ENCODE results near the gene TSPAN2. TPM values are rescaled to one million over a fixed set of nuclear protein-coding genes. Genes with fewer than 3 reads are reported as not detected.
A peak's percentile ranks its signal among the peaks of the same experiment; 100 is the strongest.

TSPAN2 gene
- total and polyA plus RNA-seq, 7 donors, result 0.46 to 122 (median 61.5) TPM

- intact Hi-C loops (cut with DNase I), result no loop called here
- 78 to 83% methylated on average over 2 of the region's 2 CpGs for WGBS, 2 donors
These were observed 48.8 kb downstream of the TSPAN2 start for GRCh38 chr1:115040501-115040900.

GRCh38 chr1:115036814-115037507 is 52.3 kb downstream of the TSPAN2 start:
- no peaks in the 10 kb centered on the region for H3K27me3 ChIP-seq
- no peak for TF ChIP-seq POLR2A (IDR thresholded peaks at IDR 0.05)
- TF ChIP-seq, protein P1, sequence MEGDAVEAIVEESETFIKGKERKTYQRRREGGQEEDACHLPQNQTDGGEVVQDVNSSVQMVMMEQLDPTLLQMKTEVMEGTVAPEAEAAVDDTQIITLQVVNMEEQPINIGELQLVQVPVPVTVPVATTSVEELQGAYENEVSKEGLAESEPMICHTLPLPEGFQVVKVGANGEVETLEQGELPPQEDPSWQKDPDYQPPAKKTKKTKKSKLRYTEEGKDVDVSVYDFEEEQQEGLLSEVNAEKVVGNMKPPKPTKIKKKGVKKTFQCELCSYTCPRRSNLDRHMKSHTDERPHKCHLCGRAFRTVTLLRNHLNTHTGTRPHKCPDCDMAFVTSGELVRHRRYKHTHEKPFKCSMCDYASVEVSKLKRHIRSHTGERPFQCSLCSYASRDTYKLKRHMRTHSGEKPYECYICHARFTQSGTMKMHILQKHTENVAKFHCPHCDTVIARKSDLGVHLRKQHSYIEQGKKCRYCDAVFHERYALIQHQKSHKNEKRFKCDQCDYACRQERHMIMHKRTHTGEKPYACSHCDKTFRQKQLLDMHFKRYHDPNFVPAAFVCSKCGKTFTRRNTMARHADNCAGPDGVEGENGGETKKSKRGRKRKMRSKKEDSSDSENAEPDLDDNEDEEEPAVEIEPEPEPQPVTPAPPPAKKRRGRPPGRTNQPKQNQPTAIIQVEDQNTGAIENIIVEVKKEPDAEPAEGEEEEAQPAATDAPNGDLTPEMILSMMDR (IDR thresholded peaks at IDR 0.05), result no peak
- TF ChIP-seq POLR2AphosphoS5 (IDR thresholded peaks at IDR 0.05), result peak in 1 of 4 donors; percentile 13
- no peak for TF ChIP-seq EP300 (IDR thresholded peaks at IDR 0.05)
- peak overlapping the region in 1 of 4 donors; percentile 44 for H3K27ac ChIP-seq
- DNase-seq, result no peak
- H3K4me1 ChIP-seq, result peaks cover 0 to 24% (median 18%) of the 10 kb centered on the region in 4 donors
- no peak overlapping the region for H3K4me3 ChIP-seq
- intact Hi-C loops (cut with DNase I), result loop anchor here (5.0 kb wide), 1 partner anchor 55 kb away; no protein-coding TSS in a partner anchor
- peaks cover 0 to 21% (median 0%) of the 10 kb centered on the region in 4 donors for H3K36me3 ChIP-seq
- WGBS, 2 donors, result 59 to 86% methylated on average over 4 of the region's 4 CpGs
- no peaks in the 10 kb centered on the region for H3K9me3 ChIP-seq

More at GRCh38 chr1:115040501-115040900, 48.8 kb downstream of the TSPAN2 start:
- Histone ChIP-seq H3K27me3 (no peaks in the 10 kb centered on the region), H3K4me3 (no peak overlapping the region), H3K27ac (no peak overlapping the region), H3K36me3 (peaks cover 0 to 37% (median 0%) of the 10 kb centered on the region in 4 donors), H3K4me1 (peaks cover 0 to 24% (median 18%) of the 10 kb centered on the region in 4 donors), H3K9me3 (no peaks in the 10 kb centered on the region)
- DNase-seq, result no peak
- TF ChIP-seq EP300 (IDR thresholded peaks at IDR 0.05) (no peak), POLR2A (IDR thresholded peaks at IDR 0.05) (no peak), POLR2AphosphoS5 (IDR thresholded peaks at IDR 0.05) (no peak)
- TF ChIP-seq, protein P1 (IDR thresholded peaks at IDR 0.05), result no peak

- DNase-seq, result no peak
- no peak overlapping the region for H3K4me3 ChIP-seq
- H3K27me3 ChIP-seq, result no peaks in the 10 kb centered on the region
- H3K4me1 ChIP-seq, result peaks cover 0 to 24% (median 18%) of the 10 kb centered on the region in 4 donors
- intact Hi-C loops (cut with DNase I), result loop anchor here (5.0 kb wide), 1 partner anchor 53 kb away; no protein-coding TSS in a partner anchor
- no peak overlapping the region for H3K27ac ChIP-seq
- TF ChIP-seq POLR2AphosphoS5 (IDR thresholded peaks at IDR 0.05) (no peak), EP300 (IDR thresholded peaks at IDR 0.05) (no peak)
- WGBS, 2 donors, result 77 to 86% methylated on average over 1 of the region's 1 CpG
- H3K9me3 ChIP-seq, result no peaks in the 10 kb centered on the region
- H3K36me3 ChIP-seq, result peaks cover 0 to 8% (median 0%) of the 10 kb centered on the region in 4 donors
These were observed 53.7 kb downstream of the TSPAN2 start for GRCh38 chr1:115035652-115036051.

- no peaks in the 10 kb centered on the region for H3K36me3 ChIP-seq
- no peaks in the 10 kb centered on the region for H3K9me3 ChIP-seq
- DNase-seq, result no peak
- TF ChIP-seq POLR2AphosphoS5 (IDR thresholded peaks at IDR 0.05) (no peak), POLR2A (IDR thresholded peaks at IDR 0.05) (no peak)
- TF ChIP-seq, protein P1 (IDR thresholded peaks at IDR 0.05), result no peak
- H3K4me3 ChIP-seq, result no peak overlapping the region
- whole genome bisulfite sequencing, 2 donors, result 65 to 76% methylated on average over 2 of the region's 2 CpGs
- no peaks in the 10 kb centered on the region for H3K27me3 ChIP-seq
- intact Hi-C loops (cut with DNase I), result no loop called here
- H3K27ac ChIP-seq, result no peak overlapping the region
- peaks cover 0 to under 1% (median 0%) of the 10 kb centered on the region in 4 donors for H3K4me1 ChIP-seq
These were observed 57.7 kb downstream of the TSPAN2 start for GRCh38 chr1:115031595-115031994.

DNA sequence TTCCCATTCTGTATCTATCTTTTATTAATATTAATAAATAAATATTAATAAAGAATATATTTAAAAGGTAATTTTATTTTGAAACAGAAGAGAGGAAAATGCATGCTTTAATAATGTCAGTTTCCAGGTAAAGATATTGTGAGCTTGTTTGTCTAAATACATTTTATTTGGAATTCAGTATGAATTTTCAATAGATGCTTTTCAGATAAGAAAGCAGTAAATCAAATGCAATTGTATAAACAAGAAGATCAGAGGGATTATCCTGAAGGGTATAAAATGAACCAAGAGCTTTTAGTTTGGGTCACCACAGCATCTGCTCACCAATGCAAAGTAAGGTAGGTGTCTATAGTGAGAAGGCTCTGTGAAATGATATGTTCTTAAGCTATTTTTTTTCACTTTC is 59.8 kb downstream of the TSPAN2 start, which contains the start of gene TSHB:
Gene TSHB, plus strand, starts transcription at position 301 of the 400 bp plus-strand sequence. CDS start 3,537 bp downstream, outside the sequence.
- Histone ChIP-seq H3K4me1 (no peaks in the 10 kb centered on the region), H3K4me3 (no peak within 1 kb of the TSS), H3K9me3 (no peaks in the 10 kb centered on the region), H3K27ac (no peak within 1 kb of the TSS), H3K27me3 (no peaks in the 10 kb centered on the region), H3K36me3 (no peaks in the 10 kb centered on the region)
- no peak for DNase-seq
- no peak for TF ChIP-seq EP300 (IDR thresholded peaks at IDR 0.05)
- TF ChIP-seq POLR2A (IDR thresholded peaks at IDR 0.05), result no peak
- no peak for TF ChIP-seq POLR2AphosphoS5 (IDR thresholded peaks at IDR 0.05)
- TF ChIP-seq, protein P1 (IDR thresholded peaks at IDR 0.05), result no peak
- intact Hi-C loops (cut with DNase I), result no loop called here
